Loucy (cell line): ENCODE results near the gene TARBP1.

ENCODE experiments used
- H2AFZ ChIP-seq: fragments of 200-600 bp; sonication (generic); 2 replicates; pipeline ENCODE4 v1.6.0; 2016; ENCODE audit warnings: antibody characterized with exemption, mild to moderate bottlenecking, low read length, moderate library complexity
- H3F3A ChIP-seq: fragments of 200-600 bp; 2 replicates; pipeline ENCODE4 v1.6.0; 2016; ENCODE audit warnings: antibody characterized with exemption, low read depth, mild to moderate bottlenecking
- H3K27me3 ChIP-seq: fragments of 200-600 bp; sonication (generic); 2 replicates; pipeline ENCODE4 v1.6.1; 2014; ENCODE audit warnings: low read length, mild to moderate bottlenecking; ENCODE audit not compliant: insufficient read depth, poor library complexity, severe bottlenecking
- H3K36me3 ChIP-seq: fragments of 200-600 bp; sonication (generic); 2 replicates; pipeline ENCODE4 v1.6.1; 2016; ENCODE audit warnings: low read length; ENCODE audit not compliant: insufficient read depth
- H3K4me1 ChIP-seq: fragments of 200-600 bp; sonication (generic); 2 replicates; pipeline ENCODE4 v1.5.1; 2014; ENCODE audit warnings: low read length, mild to moderate bottlenecking; ENCODE audit not compliant: insufficient read depth, poor library complexity, severe bottlenecking
- H3K4me2 ChIP-seq: fragments of 200-600 bp; sonication (generic); 2 replicates; pipeline ENCODE4 v1.6.0; 2014; ENCODE audit warnings: antibody characterized with exemption, low read length, low read depth, mild to moderate bottlenecking; ENCODE audit not compliant: poor library complexity, severe bottlenecking
- H3K4me3 ChIP-seq: fragments of 200-600 bp; sonication (generic); 2 replicates; pipeline ENCODE4 v1.5.1; 2014; ENCODE audit warnings: low read length, mild to moderate bottlenecking, mixed read lengths; ENCODE audit not compliant: poor library complexity, severe bottlenecking
- H3K79me2 ChIP-seq: fragments of 200-600 bp; sonication (generic); 2 replicates; pipeline ENCODE4 v1.6.1; 2014; ENCODE audit warnings: low read length; ENCODE audit not compliant: insufficient read depth
- H3K9ac ChIP-seq: fragments of 200-600 bp; sonication (generic); 2 replicates; pipeline ENCODE4 v1.6.0; 2014; ENCODE audit warnings: mild to moderate bottlenecking, low read depth, low read length, moderate library complexity; ENCODE audit not compliant: poor library complexity, severe bottlenecking
- H3K9me2 ChIP-seq: fragments of 200-600 bp; sonication (generic); replicated peaks from 2 replicates; pipeline ENCODE4 v1.6.1; 2016; ENCODE audit warnings: low read depth, low read length, mixed read lengths
- H3K9me3 ChIP-seq: fragments of 200-600 bp; sonication (generic); 2 replicates; pipeline ENCODE4 v1.6.1; 2014; ENCODE audit warnings: mild to moderate bottlenecking, antibody characterized with exemption, low read length, low read depth; ENCODE audit not compliant: insufficient read depth
- H4K20me1 ChIP-seq: fragments of 200-600 bp; sonication (generic); 2 replicates; pipeline ENCODE4 v1.6.0; 2014; ENCODE audit warnings: antibody characterized with exemption, low read length, mild to moderate bottlenecking; ENCODE audit not compliant: insufficient read depth, poor library complexity, severe bottlenecking
- CTCF ChIP-seq: fragments of 200-600 bp; sonication (generic); conservative IDR thresholded peaks from 2 replicates; pipeline ENCODE4 v1.5.1; 2014; ENCODE audit warnings: mild to moderate bottlenecking, antibody characterized with exemption, low read length
- EZH2phosphoT487 ChIP-seq: fragments of 200-600 bp; IDR thresholded peaks from 2 replicates; pipeline ENCODE4 v1.6.1; 2018; ENCODE audit warnings: antibody characterized with exemption, mild to moderate bottlenecking, moderate library complexity, borderline replicate concordance

The TARBP1 gene

GRCh38 chr1:234497589-234497988, 18.6 kb upstream of the TARBP1 start:
- H3K79me2 ChIP-seq, result no peaks in the 10 kb centered on the region
- no peaks in the 10 kb centered on the region for H3K9me3 ChIP-seq
- TF ChIP-seq CTCF (no peak), EZH2phosphoT487 (no peak)
- H3K4me2 ChIP-seq, result no peak overlapping the region
- H4K20me1 ChIP-seq, result no peaks in the 10 kb centered on the region
- no peaks in the 10 kb centered on the region for H3K27me3 ChIP-seq
- H3K36me3 ChIP-seq, result no peaks in the 10 kb centered on the region
- no peaks in the 10 kb centered on the region for H3K9me2 ChIP-seq
- H3F3A ChIP-seq, result no peaks in the 10 kb centered on the region
- H3K9ac ChIP-seq, result no peak overlapping the region
- no peak overlapping the region for H3K4me3 ChIP-seq
- H2AFZ ChIP-seq, result no peak overlapping the region
- H3K4me1 ChIP-seq, result peaks cover 12% of the 10 kb centered on the region

- H3K27me3 ChIP-seq, result no peaks in the 10 kb centered on the region
- H3K9me3 ChIP-seq, result no peaks in the 10 kb centered on the region
- H3K9ac ChIP-seq, result no peak overlapping the region
- H3K36me3 ChIP-seq, result no peaks in the 10 kb centered on the region
- H3K9me2 ChIP-seq, result no peaks in the 10 kb centered on the region
- H3K4me1 ChIP-seq, result peaks cover 12% of the 10 kb centered on the region
- no peaks in the 10 kb centered on the region for H4K20me1 ChIP-seq
- no peak overlapping the region for H2AFZ ChIP-seq
- H3K4me3 ChIP-seq, result no peak overlapping the region
- no peak for TF ChIP-seq CTCF
- TF ChIP-seq EZH2phosphoT487, result no peak
- no peak overlapping the region for H3K4me2 ChIP-seq
- H3F3A ChIP-seq, result no peaks in the 10 kb centered on the region
- H3K79me2 ChIP-seq, result no peaks in the 10 kb centered on the region
Observed at GRCh38 chr1:234495231-234495990, 16.4 kb upstream of the TARBP1 start.

GRCh38 chr1:234494049-234494448, 15.1 kb upstream of the TARBP1 start:
- H2AFZ ChIP-seq, result no peak overlapping the region
- H3K9me2 ChIP-seq, result no peaks in the 10 kb centered on the region
- no peak overlapping the region for H3K9ac ChIP-seq
- no peaks in the 10 kb centered on the region for H3K4me1 ChIP-seq
- TF ChIP-seq CTCF (no peak), EZH2phosphoT487 (no peak)
- H3K9me3 ChIP-seq, result no peaks in the 10 kb centered on the region
- no peaks in the 10 kb centered on the region for H3K79me2 ChIP-seq
- no peaks in the 10 kb centered on the region for H3K27me3 ChIP-seq
- no peak overlapping the region for H3K4me2 ChIP-seq
- H4K20me1 ChIP-seq, result no peaks in the 10 kb centered on the region
- no peak overlapping the region for H3K4me3 ChIP-seq
- no peaks in the 10 kb centered on the region for H3F3A ChIP-seq
- H3K36me3 ChIP-seq, result no peaks in the 10 kb centered on the region
